ENCODE data around the gene NRTN. TPM values are rescaled to one million over a fixed set of nuclear protein-coding genes. Genes with fewer than 3 reads are reported as not detected.

NRTN gene
- polyA plus RNA-seq, 1 donor from 2014 or later = 0.62 TPM

GRCh38 chr19:5865772-5866171 lies 60.9 kb downstream of the NRTN start:
- Histone ChIP-seq H3K79me2 (replicated peaks; ENCODE audit: insufficient read depth, low read length) (no peaks in the 10 kb centered on the region), H3K9ac (ENCODE audit: low read length) (no peak overlapping the region), H3K9me2 (ENCODE audit: insufficient read depth, low read length) (no peaks in the 10 kb centered on the region), H3F3A (ENCODE audit: insufficient read depth, low read length, poor library complexity, severe bottlenecking) (no peaks in the 10 kb centered on the region), H3K4me2 (ENCODE audit: low read length) (no peak overlapping the region), H3K27me3 (ENCODE audit: insufficient read depth, low read depth, low read length) (no peaks in the 10 kb centered on the region), H3K4me3 (ENCODE audit: low read length) (no peak overlapping the region), H3K36me3 (ENCODE audit: insufficient read depth, low read length) (no peaks in the 10 kb centered on the region), H3K9me3 (ENCODE audit: low read length) (no peaks in the 10 kb centered on the region), H3K27ac (ENCODE audit: low read length) (no peak overlapping the region), H2AFZ (ENCODE audit: low read depth, low read length) (no peak overlapping the region), H4K20me1 (ENCODE audit: insufficient read depth) (no peaks in the 10 kb centered on the region)
- TF ChIP-seq, protein P1, sequence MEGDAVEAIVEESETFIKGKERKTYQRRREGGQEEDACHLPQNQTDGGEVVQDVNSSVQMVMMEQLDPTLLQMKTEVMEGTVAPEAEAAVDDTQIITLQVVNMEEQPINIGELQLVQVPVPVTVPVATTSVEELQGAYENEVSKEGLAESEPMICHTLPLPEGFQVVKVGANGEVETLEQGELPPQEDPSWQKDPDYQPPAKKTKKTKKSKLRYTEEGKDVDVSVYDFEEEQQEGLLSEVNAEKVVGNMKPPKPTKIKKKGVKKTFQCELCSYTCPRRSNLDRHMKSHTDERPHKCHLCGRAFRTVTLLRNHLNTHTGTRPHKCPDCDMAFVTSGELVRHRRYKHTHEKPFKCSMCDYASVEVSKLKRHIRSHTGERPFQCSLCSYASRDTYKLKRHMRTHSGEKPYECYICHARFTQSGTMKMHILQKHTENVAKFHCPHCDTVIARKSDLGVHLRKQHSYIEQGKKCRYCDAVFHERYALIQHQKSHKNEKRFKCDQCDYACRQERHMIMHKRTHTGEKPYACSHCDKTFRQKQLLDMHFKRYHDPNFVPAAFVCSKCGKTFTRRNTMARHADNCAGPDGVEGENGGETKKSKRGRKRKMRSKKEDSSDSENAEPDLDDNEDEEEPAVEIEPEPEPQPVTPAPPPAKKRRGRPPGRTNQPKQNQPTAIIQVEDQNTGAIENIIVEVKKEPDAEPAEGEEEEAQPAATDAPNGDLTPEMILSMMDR (IDR thresholded peaks at IDR 0.05; ENCODE audit: poor library complexity, severe bottlenecking) = no peak
- TF ChIP-seq REST (IDR thresholded peaks at IDR 0.05; ENCODE audit: borderline replicate concordance) = no peak

- Histone ChIP-seq H3K9me3 (ENCODE audit: low read length) (no peaks in the 10 kb centered on the region), H3K27me3 (ENCODE audit: insufficient read depth, low read depth, low read length) (no peaks in the 10 kb centered on the region), H3K79me2 (replicated peaks; ENCODE audit: insufficient read depth, low read length) (no peaks in the 10 kb centered on the region), H3K9me2 (ENCODE audit: insufficient read depth, low read length) (no peaks in the 10 kb centered on the region), H3K4me3 (ENCODE audit: low read length) (no peak overlapping the region), H3K9ac (ENCODE audit: low read length) (no peak overlapping the region), H2AFZ (ENCODE audit: low read depth, low read length) (no peak overlapping the region), H3F3A (ENCODE audit: insufficient read depth, low read length, poor library complexity, severe bottlenecking) (no peaks in the 10 kb centered on the region), H3K4me2 (ENCODE audit: low read length) (no peak overlapping the region), H4K20me1 (ENCODE audit: insufficient read depth) (no peaks in the 10 kb centered on the region), H3K36me3 (ENCODE audit: insufficient read depth, low read length) (no peaks in the 10 kb centered on the region), H3K27ac (ENCODE audit: low read length) (no peak overlapping the region)
- TF ChIP-seq SMC3 (conservative IDR thresholded peaks at IDR 0.05; ENCODE audit: poor library complexity) (no peak), POLR2AphosphoS5 (IDR thresholded peaks at IDR 0.05) (no peak)
- TF ChIP-seq, protein P1 (IDR thresholded peaks at IDR 0.05; ENCODE audit: poor library complexity, severe bottlenecking) = no peak
Observed at GRCh38 chr19:5867201-5868136, 62.6 kb downstream of the NRTN start.
